ENCODE measurements around the gene RFK.

- TF ChIP-seq POLR2AphosphoS5 (IDR thresholded peaks at IDR 0.05), result no peak
- TF ChIP-seq, protein P1, sequence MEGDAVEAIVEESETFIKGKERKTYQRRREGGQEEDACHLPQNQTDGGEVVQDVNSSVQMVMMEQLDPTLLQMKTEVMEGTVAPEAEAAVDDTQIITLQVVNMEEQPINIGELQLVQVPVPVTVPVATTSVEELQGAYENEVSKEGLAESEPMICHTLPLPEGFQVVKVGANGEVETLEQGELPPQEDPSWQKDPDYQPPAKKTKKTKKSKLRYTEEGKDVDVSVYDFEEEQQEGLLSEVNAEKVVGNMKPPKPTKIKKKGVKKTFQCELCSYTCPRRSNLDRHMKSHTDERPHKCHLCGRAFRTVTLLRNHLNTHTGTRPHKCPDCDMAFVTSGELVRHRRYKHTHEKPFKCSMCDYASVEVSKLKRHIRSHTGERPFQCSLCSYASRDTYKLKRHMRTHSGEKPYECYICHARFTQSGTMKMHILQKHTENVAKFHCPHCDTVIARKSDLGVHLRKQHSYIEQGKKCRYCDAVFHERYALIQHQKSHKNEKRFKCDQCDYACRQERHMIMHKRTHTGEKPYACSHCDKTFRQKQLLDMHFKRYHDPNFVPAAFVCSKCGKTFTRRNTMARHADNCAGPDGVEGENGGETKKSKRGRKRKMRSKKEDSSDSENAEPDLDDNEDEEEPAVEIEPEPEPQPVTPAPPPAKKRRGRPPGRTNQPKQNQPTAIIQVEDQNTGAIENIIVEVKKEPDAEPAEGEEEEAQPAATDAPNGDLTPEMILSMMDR (IDR thresholded peaks at IDR 0.05), result no peak
- no peak for TF ChIP-seq POLR2A (IDR thresholded peaks at IDR 0.05)
Observed at GRCh38 chr9:76342858-76343257, 51.4 kb downstream of the RFK start.

All from transverse colon (tissue), 4 donors.